ENCODE measurements around the gene BSN.

DNA sequence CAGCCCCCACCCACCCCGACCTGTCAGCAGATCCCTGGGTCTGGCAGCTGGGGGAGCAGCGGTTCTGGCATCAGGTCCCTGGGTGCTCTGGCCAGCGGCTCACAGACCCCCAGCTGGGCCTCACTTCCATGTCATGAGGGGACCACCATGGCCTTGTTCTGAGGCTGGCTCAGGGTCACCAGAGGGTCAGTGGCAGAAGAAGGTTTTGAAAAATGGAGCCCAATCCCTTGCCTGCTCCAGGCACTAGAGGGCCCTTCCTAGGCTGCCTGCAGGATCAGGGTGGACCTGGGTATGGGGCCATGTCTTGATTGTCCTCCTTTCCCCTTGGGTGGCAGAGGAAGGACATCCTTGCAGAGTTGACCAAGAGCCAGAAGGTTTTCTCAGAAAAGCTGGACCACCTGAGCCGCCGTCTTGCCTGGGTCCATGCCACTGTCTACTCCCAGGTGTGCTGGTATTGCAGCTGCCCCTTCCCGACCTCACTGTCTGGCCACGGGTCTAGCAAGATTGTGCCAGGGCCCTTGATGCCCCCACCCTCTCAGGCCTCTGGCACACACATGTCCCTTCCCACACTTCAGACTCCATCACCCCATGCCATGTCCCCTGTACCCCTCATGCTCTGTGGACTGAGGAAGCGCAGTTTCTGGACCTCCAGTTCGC lies 152.3 kb downstream of the BSN start:
- TF ChIP-seq POLR2AphosphoS5 (IDR thresholded peaks at IDR 0.05) (no peak), POLR2A (IDR thresholded peaks at IDR 0.05) (no peak)
- TF ChIP-seq, protein P1, sequence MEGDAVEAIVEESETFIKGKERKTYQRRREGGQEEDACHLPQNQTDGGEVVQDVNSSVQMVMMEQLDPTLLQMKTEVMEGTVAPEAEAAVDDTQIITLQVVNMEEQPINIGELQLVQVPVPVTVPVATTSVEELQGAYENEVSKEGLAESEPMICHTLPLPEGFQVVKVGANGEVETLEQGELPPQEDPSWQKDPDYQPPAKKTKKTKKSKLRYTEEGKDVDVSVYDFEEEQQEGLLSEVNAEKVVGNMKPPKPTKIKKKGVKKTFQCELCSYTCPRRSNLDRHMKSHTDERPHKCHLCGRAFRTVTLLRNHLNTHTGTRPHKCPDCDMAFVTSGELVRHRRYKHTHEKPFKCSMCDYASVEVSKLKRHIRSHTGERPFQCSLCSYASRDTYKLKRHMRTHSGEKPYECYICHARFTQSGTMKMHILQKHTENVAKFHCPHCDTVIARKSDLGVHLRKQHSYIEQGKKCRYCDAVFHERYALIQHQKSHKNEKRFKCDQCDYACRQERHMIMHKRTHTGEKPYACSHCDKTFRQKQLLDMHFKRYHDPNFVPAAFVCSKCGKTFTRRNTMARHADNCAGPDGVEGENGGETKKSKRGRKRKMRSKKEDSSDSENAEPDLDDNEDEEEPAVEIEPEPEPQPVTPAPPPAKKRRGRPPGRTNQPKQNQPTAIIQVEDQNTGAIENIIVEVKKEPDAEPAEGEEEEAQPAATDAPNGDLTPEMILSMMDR (IDR thresholded peaks at IDR 0.05): no peak

All from suprapubic skin (tissue), 4 donors.